Erythroblast (primary cell): ENCODE data around the gene ANTKMT.

Source experiments
- GATA1 ChIP-seq: IDR thresholded peaks from 2 replicates; pipeline ENCODE4 v1.6.1; 2011; ENCODE audit warnings: low read depth, mild to moderate bottlenecking, control low read depth, low read length, moderate library complexity
- POLR2A ChIP-seq: IDR thresholded peaks from 2 replicates; pipeline ENCODE4 v1.6.1; 2011; ENCODE audit warnings: mild to moderate bottlenecking, low read length

- TF ChIP-seq POLR2A (no peak), GATA1 (no peak)
Observed at GRCh38 chr16:684961-685696, 35.8 kb upstream of the ANTKMT start.
